GM21367 (cell line): ENCODE data around the gene KLF16.

Experiments used
- ATAC-seq: cut with Tn5 transposase; IDR thresholded peaks from one replicate; pipeline ENCODE4 v1.9.1; 2021; ENCODE audit not compliant: unreplicated experiment

KLF16 gene

DNA sequence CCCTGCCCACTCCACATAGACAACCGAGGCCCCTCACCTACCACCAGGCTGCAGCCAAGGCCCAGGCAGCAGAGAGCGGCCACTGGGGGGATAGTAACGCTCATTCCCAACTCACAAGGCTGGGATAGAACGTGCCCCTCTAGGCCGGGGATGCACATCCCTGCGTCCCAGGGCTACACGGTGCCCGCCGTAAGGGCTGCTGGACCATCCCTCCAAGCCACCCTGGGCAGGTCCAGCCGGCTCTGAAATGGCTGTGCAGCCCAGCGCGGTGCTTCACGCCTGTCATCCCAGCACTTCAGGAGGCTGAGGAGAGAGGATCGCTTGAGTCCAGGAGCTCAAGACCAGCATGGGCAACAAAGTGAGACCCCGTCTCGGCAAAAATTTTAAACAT is 18.3 kb downstream of the KLF16 start:
- no peak for ATAC-seq

DNA sequence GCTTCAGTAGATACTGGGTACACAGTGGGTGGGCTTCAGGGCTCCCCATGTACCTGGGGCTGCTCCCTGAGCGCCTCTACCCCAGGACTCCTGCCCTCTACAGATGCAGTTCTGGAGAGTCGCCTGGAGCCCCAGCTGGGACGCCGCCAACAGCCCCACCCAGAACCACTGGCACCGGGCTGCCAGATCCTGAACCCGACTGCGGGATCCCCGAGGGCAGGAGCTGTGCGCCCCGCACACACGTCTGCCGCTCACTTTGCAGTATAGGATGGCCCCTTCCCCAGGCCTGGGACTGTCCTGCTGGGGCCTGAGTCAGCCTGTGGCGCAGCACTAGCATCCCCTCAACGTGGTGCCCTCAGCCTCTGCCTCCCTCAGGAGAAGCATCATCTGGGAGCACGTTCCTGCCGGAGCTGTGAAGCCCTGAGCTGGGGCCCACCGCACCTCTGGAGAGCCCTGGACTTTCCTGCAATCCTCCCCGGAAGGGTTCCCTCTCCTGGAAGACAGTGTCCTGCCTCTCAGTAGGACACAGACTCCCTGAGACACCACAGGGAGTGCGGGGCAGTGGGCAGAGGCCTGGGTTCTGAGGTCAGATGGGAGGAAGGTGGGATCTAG is 18.8 kb downstream of the KLF16 start:
- no peak for ATAC-seq

DNA sequence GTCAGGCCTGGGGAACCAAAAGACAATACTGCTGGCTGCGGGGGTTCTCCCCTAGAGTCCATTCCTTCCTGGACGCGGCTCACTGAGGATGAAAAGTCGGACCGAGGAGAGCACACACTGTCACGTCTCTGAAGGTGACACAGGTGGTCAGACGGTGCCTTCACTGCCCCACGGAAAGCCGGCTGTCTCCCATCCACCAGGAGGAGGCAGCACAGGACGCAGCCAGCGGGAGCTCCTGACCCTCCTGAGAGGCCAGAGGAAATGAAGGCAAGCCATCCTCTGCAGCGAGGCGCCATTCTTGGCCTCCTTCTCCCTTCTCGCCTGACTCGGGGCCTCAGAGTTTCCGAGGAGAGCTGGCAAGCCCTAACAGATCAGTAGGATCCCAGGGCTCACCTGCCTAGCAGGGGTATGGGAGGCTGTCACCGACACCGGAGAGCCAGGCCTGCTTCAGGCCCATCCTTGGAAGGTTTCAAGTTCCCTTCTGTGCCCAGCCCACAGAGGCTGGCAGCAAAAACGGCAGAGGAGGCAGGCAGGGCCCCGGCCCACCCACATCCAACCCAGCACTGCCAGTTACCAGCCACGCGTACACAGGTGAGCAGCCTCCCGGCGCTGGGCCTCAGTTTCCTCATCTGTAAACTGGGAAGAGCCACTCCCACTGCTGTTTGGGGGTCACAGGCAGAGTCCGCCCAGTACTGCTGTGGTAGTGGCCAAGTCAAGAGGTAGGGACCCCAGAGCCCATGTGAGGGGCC is 19.6 kb downstream of the KLF16 start:
- no peak for ATAC-seq

DNA sequence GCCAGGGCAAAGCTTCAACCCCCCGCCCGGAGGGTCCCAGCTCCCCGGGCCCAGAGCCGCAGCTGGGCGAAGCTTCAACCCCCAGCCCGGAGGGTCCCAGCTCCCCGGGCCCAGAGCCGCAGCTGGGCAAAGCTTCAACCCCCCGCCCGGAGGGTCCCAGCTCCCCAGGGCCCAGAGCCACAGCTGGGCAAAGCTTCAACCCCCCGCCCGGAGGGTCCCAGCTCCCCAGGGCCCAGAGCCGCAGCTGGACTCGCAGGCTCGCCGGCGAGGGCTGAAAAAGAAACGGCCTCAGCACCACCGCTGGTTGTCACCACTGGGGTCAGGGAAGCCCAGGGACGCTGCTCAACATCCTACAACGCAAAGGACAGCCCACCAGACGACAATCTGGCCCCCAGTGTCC is 20.3 kb downstream of the KLF16 start:
- no peak for ATAC-seq

DNA sequence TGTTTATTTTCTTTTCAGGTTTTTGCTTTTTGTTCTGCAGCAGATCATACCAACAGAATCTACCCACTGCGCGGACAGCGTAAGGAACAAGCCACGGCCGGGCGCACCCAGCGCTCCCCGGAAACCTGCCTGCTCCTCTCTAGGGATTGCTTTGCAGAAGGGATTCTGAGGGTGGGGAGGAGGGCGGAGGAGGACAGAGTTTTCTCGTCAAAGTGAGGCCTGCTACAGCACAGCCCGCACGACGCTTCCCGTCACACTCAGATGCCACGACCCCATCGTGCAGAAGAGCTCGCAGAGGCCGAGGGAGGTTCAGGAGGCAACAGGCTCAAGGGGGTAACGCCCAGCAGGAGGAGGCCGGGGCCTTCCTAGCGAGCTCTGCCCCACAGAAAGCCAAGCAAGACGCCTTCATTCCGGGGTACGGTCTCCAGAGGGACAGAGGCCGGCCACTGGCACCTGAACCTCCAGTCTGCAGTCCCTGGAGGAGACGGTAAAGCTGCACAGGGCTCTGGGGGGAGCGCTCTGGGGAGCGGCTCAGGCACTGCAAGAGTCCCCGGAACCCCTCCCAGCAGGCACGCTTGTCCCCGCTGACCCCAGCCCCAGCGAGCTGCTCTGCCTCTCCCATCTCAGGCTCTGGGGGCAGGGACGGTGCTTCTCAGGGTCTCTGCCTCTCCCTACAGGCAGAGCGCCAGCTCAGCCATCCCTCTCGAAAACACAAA is 22.0 kb downstream of the KLF16 start:
- no peak for ATAC-seq

DNA sequence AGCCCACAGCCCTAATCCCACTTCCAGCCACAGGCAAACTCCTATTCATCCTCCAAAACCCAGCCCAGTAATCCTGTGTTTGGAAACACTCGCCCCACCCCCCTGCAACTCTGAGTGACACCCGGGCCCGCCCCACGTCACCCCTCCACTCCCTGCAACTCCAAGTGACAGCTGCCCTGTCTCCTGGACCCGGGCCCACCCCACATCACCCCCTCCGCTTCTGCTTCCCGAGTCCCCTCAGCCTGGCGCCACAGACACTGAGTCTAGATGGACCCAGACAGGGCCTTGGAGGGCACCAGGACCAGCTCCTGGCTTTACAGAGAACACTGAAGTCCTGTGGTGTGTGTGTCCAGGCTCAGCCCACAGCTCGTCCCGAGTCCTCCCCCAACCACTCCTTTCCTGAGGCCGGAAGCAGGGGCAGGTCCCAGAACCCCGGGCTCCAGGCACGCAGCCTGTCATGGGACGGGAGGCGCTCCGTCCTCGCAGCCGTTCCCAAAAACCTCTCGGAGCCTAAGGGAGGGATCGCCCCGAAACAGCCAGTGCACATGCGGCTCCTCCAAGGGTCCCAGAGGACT is 22.8 kb downstream of the KLF16 start:
- ATAC-seq, result no peak

DNA sequence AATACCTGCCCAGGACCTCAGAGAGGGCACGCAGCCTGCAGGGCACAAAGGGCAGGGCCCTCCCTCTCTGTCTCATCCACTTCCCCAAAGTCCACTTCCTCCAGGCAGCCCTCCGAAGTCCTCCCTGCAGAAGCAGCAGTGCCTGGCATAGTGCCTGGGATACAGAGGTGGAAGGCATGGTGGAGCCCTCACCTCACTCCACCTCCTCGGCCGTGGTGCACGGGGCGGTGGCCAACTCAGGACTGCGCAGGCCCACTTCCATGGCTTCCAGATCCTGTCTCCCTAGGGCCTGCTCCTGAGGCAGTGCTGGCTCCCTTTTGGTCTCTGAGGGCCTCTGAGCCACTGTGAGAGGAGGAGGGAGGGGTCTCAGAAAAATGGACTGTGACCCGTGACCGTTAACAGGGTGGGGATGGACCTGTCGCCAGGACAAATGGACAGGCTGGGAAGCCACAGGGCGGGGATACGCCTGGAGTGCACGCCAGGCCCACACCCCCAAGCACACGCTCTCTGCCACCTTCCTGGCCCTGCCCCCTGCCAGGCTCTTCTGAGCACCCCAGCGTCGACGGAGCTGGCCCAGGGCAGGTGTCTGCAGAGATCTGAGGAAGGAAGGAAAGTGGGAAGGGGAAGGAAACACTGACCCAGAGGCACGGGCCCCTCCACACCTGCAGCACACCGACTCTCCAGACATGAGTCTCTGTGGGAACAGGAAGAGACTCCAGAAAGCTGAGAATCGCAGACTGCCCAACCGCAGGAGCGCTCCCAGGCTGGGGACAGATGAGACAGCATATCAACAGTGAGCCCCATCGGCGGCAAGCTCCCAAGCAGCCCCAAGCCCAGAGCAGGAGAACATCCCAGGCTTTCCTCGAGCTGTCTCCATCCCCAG is 23.5 kb downstream of the KLF16 start:
- no peak for ATAC-seq

DNA sequence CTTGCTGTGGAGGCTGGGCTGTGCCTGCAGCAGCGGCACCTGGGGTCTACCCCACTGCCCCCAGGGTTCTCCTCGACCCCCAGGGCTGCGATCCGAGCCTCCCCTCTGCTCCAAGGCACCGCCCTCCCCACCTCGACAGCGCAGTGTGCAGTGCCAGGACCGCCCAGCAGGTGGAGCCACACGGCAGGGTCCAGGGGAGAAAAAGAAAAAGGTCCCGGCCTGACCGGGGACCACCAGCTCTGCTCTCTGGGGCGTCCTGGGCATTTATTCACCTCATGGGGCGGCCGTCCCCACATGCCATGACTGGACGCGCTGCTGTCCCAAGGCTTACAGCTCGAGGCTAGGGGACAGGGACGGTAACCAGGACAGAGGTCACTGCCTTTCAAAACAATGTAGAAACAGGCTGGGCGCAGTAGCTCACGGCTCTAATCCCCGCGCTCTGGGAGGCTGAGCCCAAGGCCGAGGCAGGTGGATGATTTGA is 25.7 kb downstream of the KLF16 start:
- no peak for ATAC-seq

DNA sequence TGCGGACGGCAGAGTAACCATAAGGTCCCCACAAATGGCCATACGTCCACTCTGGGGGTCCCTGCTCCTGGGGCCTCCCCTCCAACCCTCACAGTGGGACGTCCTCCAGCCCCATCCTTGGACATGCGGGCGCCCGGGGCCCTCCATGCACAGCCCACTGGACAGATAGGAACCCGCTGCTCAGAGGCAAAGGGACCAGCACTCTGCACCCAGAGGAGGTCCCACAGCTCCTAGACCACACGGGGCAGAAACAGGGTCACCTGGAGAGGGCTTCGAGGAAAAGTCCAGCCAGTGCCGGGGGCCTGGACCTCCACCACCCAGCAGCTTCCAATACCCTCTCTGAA is 26.2 kb downstream of the KLF16 start:
- ATAC-seq, result no peak

DNA sequence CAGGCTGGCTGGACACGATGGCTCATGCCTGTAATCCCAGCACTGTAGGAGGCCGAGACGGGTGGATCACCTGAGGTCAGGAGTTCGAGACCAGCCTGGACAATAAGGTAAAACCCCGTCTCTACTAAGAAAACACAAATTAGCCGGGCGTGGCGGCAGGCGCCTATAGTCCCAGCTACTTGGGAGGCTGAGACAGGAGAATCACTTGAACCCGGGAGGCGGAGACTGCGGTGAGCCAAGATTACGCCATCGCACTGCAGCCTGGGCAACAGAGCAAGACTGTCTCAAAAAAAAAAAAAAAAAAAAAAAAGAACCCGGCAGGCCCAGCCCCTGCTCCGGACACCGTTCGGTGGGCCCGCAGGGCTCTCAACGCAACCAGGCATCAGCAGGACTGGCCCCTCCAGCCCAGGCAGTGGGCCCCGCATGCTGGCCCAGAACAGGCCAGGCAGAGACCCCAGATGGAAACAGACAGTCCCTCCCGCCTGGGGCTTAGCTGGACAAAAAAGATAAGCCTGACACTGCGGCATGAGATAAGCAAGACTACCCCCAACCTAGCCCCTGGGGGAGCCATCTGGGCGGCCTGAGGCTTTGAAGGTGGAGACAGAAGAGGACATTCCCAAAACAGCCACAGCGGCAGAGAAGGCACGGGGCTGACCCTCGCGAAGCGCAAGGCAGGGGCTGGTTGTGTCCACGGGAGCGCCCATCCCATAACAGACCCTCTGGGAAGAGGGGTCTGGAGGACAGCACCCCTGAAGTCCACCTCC is 26.7 kb downstream of the KLF16 start:
- ATAC-seq, result no peak

DNA sequence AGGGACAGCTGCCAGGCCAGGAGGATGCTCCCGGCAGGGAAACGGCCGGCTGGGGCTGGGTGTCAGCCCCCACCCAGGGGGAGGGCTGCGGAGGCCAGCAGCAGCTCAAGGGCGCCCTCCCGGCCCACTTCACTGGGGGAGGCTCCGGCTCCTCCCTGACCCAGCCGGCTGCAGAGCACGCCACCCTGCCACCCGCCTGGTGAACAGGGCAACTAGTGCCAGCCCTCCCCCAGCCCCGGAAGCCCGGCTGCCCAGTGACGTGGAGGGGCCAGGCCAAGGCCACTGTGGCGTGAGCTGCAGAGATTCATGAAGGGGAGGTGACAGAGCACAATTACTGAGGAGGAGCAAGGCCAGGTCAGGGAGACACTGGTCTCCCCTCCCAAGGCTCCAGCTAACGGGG is 29.8 kb downstream of the KLF16 start:
- no peak for ATAC-seq

DNA sequence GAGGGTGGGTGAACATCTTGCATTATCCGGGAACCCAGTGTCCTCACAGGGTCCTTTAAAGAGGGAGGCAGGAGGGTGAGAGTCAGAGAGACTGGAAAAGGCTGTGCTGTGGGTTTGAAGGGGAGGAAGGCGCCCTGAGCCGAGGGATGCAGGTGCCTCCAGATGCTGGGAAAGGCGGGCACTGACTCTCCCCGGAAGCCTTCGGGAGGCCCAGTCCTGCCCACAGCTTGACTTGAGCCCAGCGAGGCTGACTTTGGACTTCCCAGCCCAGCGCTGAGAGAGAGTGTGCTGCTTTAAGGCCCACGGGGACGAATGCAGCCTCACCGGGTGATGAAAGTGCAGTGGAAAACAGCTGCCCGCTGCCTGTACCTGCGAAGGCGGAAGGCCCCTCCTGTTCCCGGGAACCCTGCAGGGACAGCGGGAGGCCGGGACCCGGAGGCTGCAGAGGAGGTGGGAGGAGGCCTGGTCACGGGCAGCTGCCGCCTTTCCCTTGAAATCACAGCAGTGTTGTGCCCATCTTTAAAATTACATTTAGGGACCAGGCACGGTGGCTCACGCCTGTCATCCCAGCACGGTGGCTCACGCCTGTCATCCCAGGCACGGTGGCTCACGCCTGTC is 31.2 kb downstream of the KLF16 start:
- no peak for ATAC-seq

DNA sequence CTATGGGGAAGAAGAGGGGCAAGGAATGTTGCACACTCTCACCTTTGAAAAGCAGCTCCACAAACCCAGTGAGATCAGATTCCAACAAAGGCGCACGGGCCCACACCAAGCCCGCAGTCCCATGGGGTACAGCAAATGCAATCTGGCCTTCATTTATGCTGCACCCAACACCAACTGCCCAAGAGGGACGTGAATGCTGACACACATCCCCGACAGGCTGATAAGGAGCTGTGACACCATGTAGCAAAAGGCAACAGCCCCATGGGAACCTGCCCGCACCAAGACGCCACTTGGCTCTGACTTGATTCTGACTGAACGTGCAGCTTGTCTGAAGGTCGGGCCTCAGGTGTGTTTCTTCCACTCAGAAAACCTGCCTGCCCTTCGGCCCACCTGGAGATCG is 32.4 kb downstream of the KLF16 start:
- ATAC-seq, result no peak

DNA sequence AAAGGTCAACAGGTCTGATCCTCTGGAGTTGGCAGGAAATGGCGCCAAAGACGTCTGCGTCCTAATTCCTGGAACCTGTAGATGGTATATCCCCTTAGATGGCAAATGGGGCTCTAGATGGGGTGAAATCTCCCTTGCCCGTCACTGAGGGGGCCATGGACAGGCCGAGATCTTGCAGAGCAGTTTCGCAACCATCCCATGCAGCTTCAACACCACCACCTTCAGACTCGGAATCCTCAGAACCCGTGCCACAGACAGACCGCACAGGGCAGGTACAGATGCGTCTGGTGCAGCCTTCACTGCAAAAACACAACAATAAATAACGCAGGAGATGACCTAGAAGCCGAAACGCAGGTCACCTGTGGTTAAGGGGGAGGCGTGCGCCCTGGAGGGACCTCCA is 32.8 kb downstream of the KLF16 start:
- no peak for ATAC-seq

DNA sequence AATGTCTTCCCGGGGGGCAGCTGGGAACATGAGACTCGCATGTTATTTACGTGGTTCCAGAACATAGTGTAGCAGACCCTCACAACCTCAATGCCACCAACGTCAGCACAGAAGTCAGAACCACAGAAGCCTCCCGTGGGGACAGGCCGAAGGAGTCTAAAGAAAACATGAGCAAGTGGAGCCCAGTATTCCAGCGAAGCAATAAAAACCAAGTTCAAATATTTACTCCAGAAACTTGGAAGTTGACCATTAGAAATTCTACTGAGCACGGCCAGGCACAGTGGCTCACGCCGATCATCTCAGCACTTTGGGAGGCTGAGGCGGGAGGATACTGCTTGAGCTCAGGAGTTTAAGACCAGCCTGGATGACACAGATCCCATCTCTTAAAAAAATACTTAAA is 33.4 kb downstream of the KLF16 start:
- no peak for ATAC-seq

DNA sequence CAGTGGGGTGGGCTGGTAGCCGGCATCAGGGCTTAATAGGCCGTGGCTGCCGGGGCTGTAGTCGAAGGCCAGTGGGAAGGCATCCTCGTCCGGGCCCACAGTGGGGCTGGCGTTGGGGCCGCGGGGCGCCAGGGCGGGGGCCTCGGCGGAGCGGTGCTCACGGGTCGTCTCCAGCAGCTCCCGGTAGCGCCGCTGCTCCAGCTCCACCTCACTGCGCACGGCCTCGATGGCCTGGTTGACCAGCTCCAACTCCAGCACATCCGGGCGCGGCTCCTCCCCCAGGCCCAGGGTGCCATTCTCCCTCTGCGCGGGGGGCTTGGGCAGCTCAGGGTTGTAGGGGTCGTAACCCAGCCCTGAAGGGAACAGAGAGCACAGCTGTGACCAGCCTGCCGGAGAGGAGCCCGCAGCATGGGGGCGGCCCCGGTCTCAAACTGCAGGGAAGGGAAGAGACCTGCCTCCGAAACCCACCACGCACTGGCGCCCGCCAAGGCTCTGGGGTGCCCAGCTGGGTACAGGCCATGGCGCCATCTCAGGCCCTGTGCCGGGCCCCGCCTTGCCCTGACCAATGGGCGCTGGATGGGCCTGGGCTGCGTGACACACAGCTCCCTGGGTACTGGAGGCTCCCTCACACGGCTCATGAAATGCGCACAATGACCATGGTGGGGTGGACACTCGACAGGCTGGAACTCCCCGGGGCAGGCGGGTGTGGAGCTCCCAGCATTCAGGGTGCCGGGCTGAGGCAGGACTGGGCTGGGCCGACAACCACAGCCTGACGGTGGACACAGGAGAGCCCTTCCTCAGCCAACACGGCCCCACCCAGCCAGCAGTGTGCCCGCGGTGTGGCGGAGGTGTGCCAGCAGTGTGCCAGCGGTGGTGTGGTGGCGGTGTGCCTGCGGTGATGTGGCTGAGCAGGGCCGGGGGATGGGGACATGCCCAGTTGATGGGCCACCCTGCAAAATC is 34.8 kb downstream of the KLF16 start:
- ATAC-seq, result no peak

DNA sequence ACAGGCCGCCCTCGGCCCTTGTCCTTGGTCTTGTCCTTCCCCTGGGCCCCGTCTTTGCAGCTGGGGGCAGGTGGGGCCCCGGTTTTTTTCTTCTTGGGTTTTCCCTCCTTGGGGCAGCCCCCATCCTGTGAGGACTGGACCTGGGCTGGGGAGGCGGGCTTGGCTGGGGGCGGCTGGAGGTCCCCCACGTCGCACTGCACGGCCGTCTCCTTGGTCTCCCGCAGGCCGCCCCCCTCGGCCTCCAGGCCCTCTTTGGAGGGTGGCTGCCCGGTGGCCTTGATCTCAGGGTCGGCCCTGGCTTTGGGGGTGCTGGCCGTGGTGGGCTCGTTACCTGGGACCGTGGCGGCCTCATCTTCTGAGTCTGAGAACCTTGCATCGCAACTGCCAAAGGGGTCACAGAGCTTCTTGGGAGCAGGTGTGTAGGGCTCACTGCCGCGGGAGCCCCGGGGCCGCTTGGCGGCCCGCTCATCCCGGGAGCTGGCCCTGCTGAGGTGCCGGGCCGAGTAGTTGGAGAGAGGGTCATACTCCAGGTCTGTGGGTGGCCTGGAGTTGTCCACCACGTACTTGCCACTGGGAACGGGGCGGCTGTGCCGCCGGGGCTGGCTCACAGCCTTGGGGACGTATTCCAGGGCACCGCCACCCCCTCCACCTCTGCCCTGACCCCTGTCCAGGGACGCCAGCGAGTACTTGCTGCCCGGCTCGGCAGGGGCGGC is 35.7 kb downstream of the KLF16 start:
- ATAC-seq, result no peak
